ENCODE measurements around the gene ARHGAP24. TPM values are rescaled to one million over a fixed set of nuclear protein-coding genes. Genes with fewer than 3 reads are reported as not detected.

ARHGAP24 gene
- total and polyA plus RNA-seq, 2 of the 13 experiments (the other 11 are each of a cell fraction or from before 2014, with no cell fraction given), result 0.07 to 0.55 TPM

DNA sequence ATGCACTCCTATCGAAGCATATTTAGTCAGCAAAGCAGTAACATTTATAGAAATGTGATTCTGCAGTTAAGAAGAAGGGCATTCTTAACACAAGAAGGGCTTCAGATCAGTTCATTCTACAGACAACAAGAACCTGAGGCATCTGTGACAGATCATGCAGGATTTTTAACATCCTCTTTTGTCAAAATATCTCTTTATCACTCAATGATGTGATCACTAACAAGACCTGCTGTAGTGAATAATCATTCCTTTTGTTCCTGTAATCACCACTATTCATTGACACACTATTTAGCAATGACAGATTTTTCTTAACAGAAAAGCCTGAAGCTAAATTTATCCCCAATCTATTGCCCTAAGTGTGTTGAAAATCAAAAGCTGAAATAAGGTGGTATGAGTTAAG lies 47.8 kb upstream of the ARHGAP24 start:
- 0% methylated on average over 1 of the region's 1 CpG for WGBS (ENCODE audit: low lambda C conversion rate)
- FAIRE-seq (no peak), DNase-seq (ENCODE audit: low spot score) (no peak), ATAC-seq (no peak)
- no TSS peak for BruUV-seq (replicated peaks)
- no peak overlapping the region for H3K4me2 ChIP-seq (ENCODE audit: low read depth, low read length)
- H3K9me3 ChIP-seq (ENCODE audit: low read length), result no peaks in the 10 kb centered on the region
- no peaks in the 10 kb centered on the region for H4K20me1 ChIP-seq (ENCODE audit: insufficient read depth, low read length)
- H3K9ac ChIP-seq (ENCODE audit: insufficient read depth, low read depth, low read length), result no peak overlapping the region
- in situ Hi-C loops (cut with HindIII; ENCODE audit: extremely low pct_ligation_motif_present, low pct_unique_long_range_greater_than_20kb), result no loop called here
- ChIA-PET POLR2A (no interaction called here), CTCF (ENCODE audit: low intra/inter-chr PET ratio, low total read pairs) (no interaction called here)
- H3K4me1 ChIP-seq (ENCODE audit: insufficient read depth, low read length), result peaks cover 11% of the 10 kb centered on the region; the same call in 1 of the 2 replicates
- H3K27ac ChIP-seq (ENCODE audit: extremely low read length, insufficient read depth, low read length), result no peak overlapping the region
- no peaks in the 10 kb centered on the region for H3K36me3 ChIP-seq (replicated peaks in 1 of 2; ENCODE audit: control insufficient read depth in 1 of 2, insufficient read depth in 2 of 2, low read length in 2 of 2)
- no peaks in the 10 kb centered on the region for H3K79me2 ChIP-seq (ENCODE audit: insufficient read depth, low read length)
- no peak overlapping the region for H3K4me3 ChIP-seq (replicated peaks in 1 of 3; ENCODE audit: insufficient read depth in 1 of 3, low read depth in 2 of 3, low read length in 3 of 3)
- no peak overlapping the region for H2AFZ ChIP-seq (ENCODE audit: low read length)
- intact Hi-C loops (cut with micrococcal nuclease; ENCODE audit: unreplicated experiment), result no loop called here
- no peaks in the 10 kb centered on the region for H3K27me3 ChIP-seq (ENCODE audit: control insufficient read depth in 1 of 2, insufficient read depth in 2 of 2, low read length in 2 of 2)
- TF ChIP-seq ZFP90 (CRISPR knock-in tag; IDR thresholded peaks at IDR 0.05; ENCODE audit: borderline replicate concordance), result no peak
- no peak for TF ChIP-seq TARDBP (CRISPR knock-in tag; IDR thresholded peaks at IDR 0.05)
- TF ChIP-seq, protein P1, sequence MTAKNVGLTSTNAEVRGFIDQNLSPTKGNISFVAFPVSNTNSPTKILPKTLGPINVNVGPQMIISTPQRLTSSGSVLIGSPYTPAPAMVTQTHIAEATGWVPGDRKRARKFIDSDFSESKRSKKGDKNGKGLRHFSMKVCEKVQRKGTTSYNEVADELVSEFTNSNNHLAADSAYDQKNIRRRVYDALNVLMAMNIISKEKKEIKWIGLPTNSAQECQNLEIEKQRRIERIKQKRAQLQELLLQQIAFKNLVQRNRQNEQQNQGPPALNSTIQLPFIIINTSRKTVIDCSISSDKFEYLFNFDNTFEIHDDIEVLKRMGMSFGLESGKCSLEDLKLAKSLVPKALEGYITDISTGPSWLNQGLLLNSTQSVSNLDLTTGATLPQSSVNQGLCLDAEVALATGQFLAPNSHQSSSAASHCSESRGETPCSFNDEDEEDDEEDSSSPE (CRISPR knock-in tag; IDR thresholded peaks at IDR 0.05), result no peak
- no peak for TF ChIP-seq ZFY (CRISPR knock-in tag; IDR thresholded peaks at IDR 0.05)
- TF ChIP-seq ZNF329 (CRISPR knock-in tag; IDR thresholded peaks at IDR 0.05; ENCODE audit: low read depth), result no peak
- no peak for TF ChIP-seq ZNF660 (CRISPR knock-in tag; IDR thresholded peaks at IDR 0.05; ENCODE audit: borderline replicate concordance, low read depth)
- no peak for TF ChIP-seq POLR2AphosphoS5 (IDR thresholded peaks at IDR 0.05; ENCODE audit: low read depth, low read length)
- no peak for TF ChIP-seq FOXM1 (CRISPR knock-in tag; IDR thresholded peaks at IDR 0.05)
- TF ChIP-seq, protein P2, sequence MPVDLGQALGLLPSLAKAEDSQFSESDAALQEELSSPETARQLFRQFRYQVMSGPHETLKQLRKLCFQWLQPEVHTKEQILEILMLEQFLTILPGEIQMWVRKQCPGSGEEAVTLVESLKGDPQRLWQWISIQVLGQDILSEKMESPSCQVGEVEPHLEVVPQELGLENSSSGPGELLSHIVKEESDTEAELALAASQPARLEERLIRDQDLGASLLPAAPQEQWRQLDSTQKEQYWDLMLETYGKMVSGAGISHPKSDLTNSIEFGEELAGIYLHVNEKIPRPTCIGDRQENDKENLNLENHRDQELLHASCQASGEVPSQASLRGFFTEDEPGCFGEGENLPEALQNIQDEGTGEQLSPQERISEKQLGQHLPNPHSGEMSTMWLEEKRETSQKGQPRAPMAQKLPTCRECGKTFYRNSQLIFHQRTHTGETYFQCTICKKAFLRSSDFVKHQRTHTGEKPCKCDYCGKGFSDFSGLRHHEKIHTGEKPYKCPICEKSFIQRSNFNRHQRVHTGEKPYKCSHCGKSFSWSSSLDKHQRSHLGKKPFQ (CRISPR knock-in tag; IDR thresholded peaks at IDR 0.05; ENCODE audit: insufficient replicate concordance), result no peak
- TF ChIP-seq, protein P3, sequence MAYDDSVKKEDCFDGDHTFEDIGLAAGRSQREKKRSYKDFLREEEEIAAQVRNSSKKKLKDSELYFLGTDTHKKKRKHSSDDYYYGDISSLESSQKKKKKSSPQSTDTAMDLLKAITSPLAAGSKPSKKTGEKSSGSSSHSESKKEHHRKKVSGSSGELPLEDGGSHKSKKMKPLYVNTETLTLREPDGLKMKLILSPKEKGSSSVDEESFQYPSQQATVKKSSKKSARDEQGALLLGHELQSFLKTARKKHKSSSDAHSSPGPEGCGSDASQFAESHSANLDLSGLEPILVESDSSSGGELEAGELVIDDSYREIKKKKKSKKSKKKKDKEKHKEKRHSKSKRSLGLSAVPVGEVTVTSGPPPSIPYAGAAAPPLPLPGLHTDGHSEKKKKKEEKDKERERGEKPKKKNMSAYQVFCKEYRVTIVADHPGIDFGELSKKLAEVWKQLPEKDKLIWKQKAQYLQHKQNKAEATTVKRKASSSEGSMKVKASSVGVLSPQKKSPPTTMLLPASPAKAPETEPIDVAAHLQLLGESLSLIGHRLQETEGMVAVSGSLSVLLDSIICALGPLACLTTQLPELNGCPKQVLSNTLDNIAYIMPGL (CRISPR knock-in tag; IDR thresholded peaks at IDR 0.05; ENCODE audit: borderline replicate concordance in 1 of 2, low read depth in 1 of 2), result no peak
- TF ChIP-seq ZFX (CRISPR knock-in tag; IDR thresholded peaks at IDR 0.05; ENCODE audit: low read depth), result no peak
- TF ChIP-seq NONO (IDR thresholded peaks at IDR 0.05), result no peak
- no peak for TF ChIP-seq NONO (CRISPR knock-in tag; conservative IDR thresholded peaks at IDR 0.05)
- TF ChIP-seq ZFYVE20 (CRISPR knock-in tag; IDR thresholded peaks at IDR 0.05; ENCODE audit: borderline replicate concordance, low read depth), result no peak
- no peak for TF ChIP-seq WIZ (CRISPR knock-in tag; IDR thresholded peaks at IDR 0.05)
- no peak for TF ChIP-seq SP140L (CRISPR knock-in tag; IDR thresholded peaks at IDR 0.05; ENCODE audit: borderline replicate concordance)
- TF ChIP-seq, protein P4, sequence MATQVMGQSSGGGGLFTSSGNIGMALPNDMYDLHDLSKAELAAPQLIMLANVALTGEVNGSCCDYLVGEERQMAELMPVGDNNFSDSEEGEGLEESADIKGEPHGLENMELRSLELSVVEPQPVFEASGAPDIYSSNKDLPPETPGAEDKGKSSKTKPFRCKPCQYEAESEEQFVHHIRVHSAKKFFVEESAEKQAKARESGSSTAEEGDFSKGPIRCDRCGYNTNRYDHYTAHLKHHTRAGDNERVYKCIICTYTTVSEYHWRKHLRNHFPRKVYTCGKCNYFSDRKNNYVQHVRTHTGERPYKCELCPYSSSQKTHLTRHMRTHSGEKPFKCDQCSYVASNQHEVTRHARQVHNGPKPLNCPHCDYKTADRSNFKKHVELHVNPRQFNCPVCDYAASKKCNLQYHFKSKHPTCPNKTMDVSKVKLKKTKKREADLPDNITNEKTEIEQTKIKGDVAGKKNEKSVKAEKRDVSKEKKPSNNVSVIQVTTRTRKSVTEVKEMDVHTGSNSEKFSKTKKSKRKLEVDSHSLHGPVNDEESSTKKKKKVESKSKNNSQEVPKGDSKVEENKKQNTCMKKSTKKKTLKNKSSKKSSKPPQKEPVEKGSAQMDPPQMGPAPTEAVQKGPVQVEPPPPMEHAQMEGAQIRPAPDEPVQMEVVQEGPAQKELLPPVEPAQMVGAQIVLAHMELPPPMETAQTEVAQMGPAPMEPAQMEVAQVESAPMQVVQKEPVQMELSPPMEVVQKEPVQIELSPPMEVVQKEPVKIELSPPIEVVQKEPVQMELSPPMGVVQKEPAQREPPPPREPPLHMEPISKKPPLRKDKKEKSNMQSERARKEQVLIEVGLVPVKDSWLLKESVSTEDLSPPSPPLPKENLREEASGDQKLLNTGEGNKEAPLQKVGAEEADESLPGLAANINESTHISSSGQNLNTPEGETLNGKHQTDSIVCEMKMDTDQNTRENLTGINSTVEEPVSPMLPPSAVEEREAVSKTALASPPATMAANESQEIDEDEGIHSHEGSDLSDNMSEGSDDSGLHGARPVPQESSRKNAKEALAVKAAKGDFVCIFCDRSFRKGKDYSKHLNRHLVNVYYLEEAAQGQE (IDR thresholded peaks at IDR 0.05; ENCODE audit: borderline replicate concordance in 1 of 2, low read depth in 1 of 2, low read length in 2 of 2), result no peak
- TF ChIP-seq SIN3B (IDR thresholded peaks at IDR 0.05; ENCODE audit: low read length), result no peak

Measured in HepG2 (cell line).